ENCODE measurements around the gene PDPN.

DNA sequence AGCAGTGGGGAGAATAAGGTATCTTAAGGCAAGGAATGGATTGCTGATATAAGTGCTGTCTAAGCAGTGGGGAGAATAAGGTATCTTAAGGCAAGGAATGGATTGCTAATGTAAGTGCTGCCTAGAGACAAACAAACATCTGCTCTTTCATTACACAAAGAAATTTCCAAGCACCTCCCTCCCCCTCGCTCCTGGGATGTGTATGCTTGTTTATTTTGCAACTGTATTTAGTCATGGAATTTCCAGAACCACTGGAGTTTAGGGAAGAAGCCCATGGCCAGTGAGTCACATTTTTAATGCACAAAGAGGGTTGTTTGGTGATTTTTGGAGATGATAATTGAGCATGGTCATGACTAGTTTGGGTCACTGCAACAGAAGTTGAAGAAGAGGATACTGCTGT, 21.5 kb downstream of the PDPN start:
- TF ChIP-seq, protein P1, sequence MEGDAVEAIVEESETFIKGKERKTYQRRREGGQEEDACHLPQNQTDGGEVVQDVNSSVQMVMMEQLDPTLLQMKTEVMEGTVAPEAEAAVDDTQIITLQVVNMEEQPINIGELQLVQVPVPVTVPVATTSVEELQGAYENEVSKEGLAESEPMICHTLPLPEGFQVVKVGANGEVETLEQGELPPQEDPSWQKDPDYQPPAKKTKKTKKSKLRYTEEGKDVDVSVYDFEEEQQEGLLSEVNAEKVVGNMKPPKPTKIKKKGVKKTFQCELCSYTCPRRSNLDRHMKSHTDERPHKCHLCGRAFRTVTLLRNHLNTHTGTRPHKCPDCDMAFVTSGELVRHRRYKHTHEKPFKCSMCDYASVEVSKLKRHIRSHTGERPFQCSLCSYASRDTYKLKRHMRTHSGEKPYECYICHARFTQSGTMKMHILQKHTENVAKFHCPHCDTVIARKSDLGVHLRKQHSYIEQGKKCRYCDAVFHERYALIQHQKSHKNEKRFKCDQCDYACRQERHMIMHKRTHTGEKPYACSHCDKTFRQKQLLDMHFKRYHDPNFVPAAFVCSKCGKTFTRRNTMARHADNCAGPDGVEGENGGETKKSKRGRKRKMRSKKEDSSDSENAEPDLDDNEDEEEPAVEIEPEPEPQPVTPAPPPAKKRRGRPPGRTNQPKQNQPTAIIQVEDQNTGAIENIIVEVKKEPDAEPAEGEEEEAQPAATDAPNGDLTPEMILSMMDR (IDR thresholded peaks at IDR 0.05 in 8 of 11, conservative IDR thresholded peaks at IDR 0.05 in 3 of 11): no peak
- TF ChIP-seq POLR2A (IDR thresholded peaks at IDR 0.05): no peak
